Adrenal gland (tissue), 12 donors: ENCODE results near the gene CFAP299. TPM values are rescaled to one million over a fixed set of nuclear protein-coding genes. Genes with fewer than 3 reads are reported as not detected.

Experiments
- DNase-seq, 7 donors: peaks; one replicate each; pipeline ENCODE4 v3.0.0-alpha.2; 2019 to 2020
- H3K27ac ChIP-seq, 5 donors: fragments of 200-600 bp; sonication (generic) in 4 of 5; 1 replicate in 3 of 5; 2 replicates in 2 of 5; pipeline versions ENCODE4 v1.5.1 to v1.8.0; 2016 to 2020; ENCODE audit warnings: mild to moderate bottlenecking in 1 of 5
- H3K27me3 ChIP-seq: fragments of 200-600 bp; 2 replicates; pipeline ENCODE4 v1.8.0; 2021
- H3K36me3 ChIP-seq, 2 donors: fragments of 200-600 bp; replicated peaks in 1 of 2; 1 replicate in 1 of 2; 2 replicates in 1 of 2; pipeline versions ENCODE4 v1.5.1 to v1.8.0; 2018 to 2022
- H3K4me1 ChIP-seq, 2 donors: fragments of 200-600 bp; replicated peaks in 1 of 2; 1 replicate in 1 of 2; 2 replicates in 1 of 2; pipeline versions ENCODE4 v1.5.1 to v1.8.0; 2018 to 2021
- H3K4me3 ChIP-seq, 4 donors: fragments of 200-600 bp; sonication (generic) in 3 of 4; one replicate each; pipeline ENCODE4 v1.5.1; 2016 to 2018
- H3K9me3 ChIP-seq, 3 donors: fragments of 200-600 bp; sonication (generic) in 1 of 3; replicated peaks in 1 of 3; 1 replicate in 2 of 3; 2 replicates in 1 of 3; pipeline versions ENCODE4 v1.5.1 to v1.8.0; 2016 to 2021
- CTCF ChIP-seq, 6 experiments: fragments of 450-650 bp in 4 of 6; fragments of 200-600 bp in 2 of 6; sonication (generic) in 1 of 6; IDR thresholded peaks; 1 replicate in 5 of 6; 2 replicates in 1 of 6; pipeline versions ENCODE4 v1.5.1 to v1.8.0; 2016 to 2021; ENCODE audit warnings: antibody characterized with exemption in 6 of 6, mild to moderate bottlenecking in 2 of 6, moderate library complexity in 1 of 6
- POLR2A ChIP-seq, 2 donors: fragments of 450-650 bp; IDR thresholded peaks; one replicate each; pipeline ENCODE4 v1.6.1; 2017; ENCODE audit warnings: antibody characterized with exemption in 2 of 2, mild to moderate bottlenecking in 2 of 2, moderate library complexity in 1 of 2
- WGBS, 4 donors: extraction: QIAGEN DNeasy Blood & Tissue Kit in 2 of 4; methylation state at CpG; one replicate each; pipeline versions ENCODE4 v1.1.5 to v1.1.7; 2013 to 2017; 5-methylcytosine and 5-hydroxymethylcytosine counted together
- intact Hi-C, 2 donors: fragments of 100-400 bp; cut with DNase I; formaldehyde crosslinking; loops; one replicate each; pipeline versions ENCODE4 v1.14.1 to v1.15.0; 2022 to 2023
- polyA plus RNA-seq, 3 donors: library from polyadenylated mRNA; stranded (reverse); fragments of 200-250 nt in 2 of 3; fragments of 350-450 nt in 1 of 3; fragmentation: Illumina TruSeq in 1 of 3; extraction: RNeasy Lipid Tissue Mini Kit (QIAGEN cat#74804) in 1 of 3; gene quantifications; one replicate each; pipeline ENCODE4 v1.2.3, GENCODE V29; 2013 to 2014
- total RNA-seq, 9 donors: library from RNA; depleted of rRNA in 4 of 9; stranded (reverse); fragments of >200 nt in 4 of 9; fragments of 120-200 nt in 1 of 9; fragmentation: NEBNext Ultra II Directional in 1 of 9; extraction: Animal tissue kit (Norgen Biotek cat#: 25700) in 1 of 9; gene quantifications; one replicate each; pipeline versions ENCODE4 v1.1.0 to v1.2.4, GENCODE V29; 2013 to 2023
- donor health status: healthy with polysubstance abuse.
- donor health status: Bipolar disorder and iron deficiency.
- donor health status: DM: yes; HTN: yes; CAD: no.
- donor health status: DM: no; HTN: no; CAD: no.
- donor health status: DM: no; HTN: no; CAD: no.
- donor health status: DM: yes; HTN: yes; CAD: no.

Gene CFAP299
- total and polyA plus RNA-seq, 12 donors, result not detected

GRCh38 chr4:80535551-80535950 lies 200.0 kb downstream of the CFAP299 start:
- intact Hi-C loops, result no loop called here
- 19 to 53% (median 40%) methylated on average over 1 of the region's 1 CpG for WGBS, 4 donors
- no peaks in the 10 kb centered on the region for H3K27me3 ChIP-seq
- H3K4me1 ChIP-seq, result no peaks in the 10 kb centered on the region
- H3K4me3 ChIP-seq, result no peak overlapping the region
- no peak overlapping the region for H3K27ac ChIP-seq
- no peaks in the 10 kb centered on the region for H3K36me3 ChIP-seq
- no peak for TF ChIP-seq CTCF (IDR thresholded peaks at IDR 0.05)
- TF ChIP-seq POLR2A (IDR thresholded peaks at IDR 0.05), result no peak
- no peaks in the 10 kb centered on the region for H3K9me3 ChIP-seq
- no peak for DNase-seq

- Histone ChIP-seq H3K4me1 (no peaks in the 10 kb centered on the region), H3K9me3 (no peaks in the 10 kb centered on the region), H3K36me3 (no peaks in the 10 kb centered on the region), H3K27me3 (no peaks in the 10 kb centered on the region), H3K4me3 (no peak overlapping the region), H3K27ac (no peak overlapping the region)
- intact Hi-C loops, result no loop called here
- 78 to 87% (median 83%) methylated on average over 4 of the region's 4 CpGs for WGBS, 4 donors
- no peak for DNase-seq
- TF ChIP-seq POLR2A (IDR thresholded peaks at IDR 0.05) (no peak), CTCF (IDR thresholded peaks at IDR 0.05) (no peak)
Observed at GRCh38 chr4:80538276-80538926, 202.9 kb downstream of the CFAP299 start.

GRCh38 chr4:80539190-80539589 lies 203.7 kb downstream of the CFAP299 start:
- intact Hi-C loops, result no loop called here
- Histone ChIP-seq H3K36me3 (no peaks in the 10 kb centered on the region), H3K4me1 (no peaks in the 10 kb centered on the region), H3K27me3 (no peaks in the 10 kb centered on the region), H3K4me3 (no peak overlapping the region), H3K9me3 (no peaks in the 10 kb centered on the region), H3K27ac (no peak overlapping the region)
- WGBS, 4 donors, result 54 to 61% (median 58%) methylated on average over 3 of the region's 3 CpGs
- DNase-seq, result no peak
- TF ChIP-seq POLR2A (IDR thresholded peaks at IDR 0.05), result no peak
- no peak for TF ChIP-seq CTCF (IDR thresholded peaks at IDR 0.05)

- no peak for TF ChIP-seq POLR2A (IDR thresholded peaks at IDR 0.05)
- TF ChIP-seq CTCF (IDR thresholded peaks at IDR 0.05), result no peak
- no peak overlapping the region for H3K4me3 ChIP-seq
- intact Hi-C loops, result no loop called here
Observed at GRCh38 chr4:80540349-80540748, 204.8 kb downstream of the CFAP299 start.

More at GRCh38 chr4:80540349-80540748, 204.8 kb downstream of the CFAP299 start:
- H3K36me3 ChIP-seq, result no peaks in the 10 kb centered on the region
- no peaks in the 10 kb centered on the region for H3K4me1 ChIP-seq
- H3K27ac ChIP-seq, result no peak overlapping the region
- DNase-seq, result no peak
- no peaks in the 10 kb centered on the region for H3K27me3 ChIP-seq
- 51 to 60% (median 53%) methylated on average over 1 of the region's 1 CpG for WGBS, 4 donors
- no peaks in the 10 kb centered on the region for H3K9me3 ChIP-seq
